HepG2 (cell line): ENCODE results near the gene TBC1D16. TPM values are rescaled to one million over a fixed set of nuclear protein-coding genes. Genes with fewer than 3 reads are reported as not detected.

ENCODE experiments used
- FOXA3 ChIP-seq: IDR thresholded peaks from 2 replicates; pipeline ENCODE4 v1.6.1; 2016; ENCODE audit warnings: missing genetic modification reagents, missing compliant biosample characterization
- HDAC1 ChIP-seq: sonication (generic); formaldehyde crosslinking; IDR thresholded peaks from 2 replicates; pipeline ENCODE4 v1.5.1; 2020; ENCODE audit warnings: mild to moderate bottlenecking, missing genetic modification reagents
- POGZ ChIP-seq: sonication (generic); formaldehyde crosslinking; IDR thresholded peaks from 2 replicates; pipeline ENCODE4 v1.4.0; 2020; ENCODE audit warnings: mild to moderate bottlenecking, missing genetic modification reagents
- PTBP1 ChIP-seq: fragments of 200-400 bp; formaldehyde crosslinking; IDR thresholded peaks from 2 replicates; pipeline ENCODE4 v1.6.1; 2018; ENCODE audit warnings: low read length, low read depth; ENCODE audit not compliant: poor library complexity, severe bottlenecking
- SETDB1 ChIP-seq: sonication (generic); formaldehyde crosslinking; IDR thresholded peaks from 2 replicates; pipeline ENCODE4 v1.5.1; 2020; ENCODE audit warnings: missing genetic modification reagents, mild to moderate bottlenecking, borderline replicate concordance
- ZNF180 ChIP-seq: sonication (generic); formaldehyde crosslinking; IDR thresholded peaks from 2 replicates; pipeline ENCODE4 v1.4.0; 2020; ENCODE audit warnings: low read depth, missing genetic modification reagents, borderline replicate concordance
- ZNF33A ChIP-seq: sonication (generic); formaldehyde crosslinking; IDR thresholded peaks from 2 replicates; pipeline ENCODE4 v1.5.1; 2020; ENCODE audit warnings: missing genetic modification reagents, mild to moderate bottlenecking, moderate library complexity, borderline replicate concordance
- ZNF350 ChIP-seq: sonication (generic); formaldehyde crosslinking; IDR thresholded peaks from 2 replicates; pipeline ENCODE4 v1.4.0; 2020; ENCODE audit warnings: mild to moderate bottlenecking, low read depth, missing genetic modification reagents, borderline replicate concordance
- ZNF543 ChIP-seq: sonication (generic); formaldehyde crosslinking; IDR thresholded peaks from 2 replicates; pipeline ENCODE4 v1.4.0; 2020; ENCODE audit warnings: mild to moderate bottlenecking, missing genetic modification reagents
- ZNF589 ChIP-seq: sonication (generic); formaldehyde crosslinking; conservative IDR thresholded peaks from 2 replicates; pipeline ENCODE4 v1.8.0; 2022; ENCODE audit warnings: mild to moderate bottlenecking, moderate library complexity, missing genetic modification reagents
- polyA plus RNA-seq, 8 experiments: library from polyadenylated mRNA; depleted of rRNA in 3 of 8; stranded (reverse) in 7 of 8; unstranded in 1 of 8; fragments of >200 nt; fragmentation: Illumina TruSeq in 4 of 8; extraction: Trizol in 4 of 8; gene quantifications; 2 replicates each; pipeline versions ENCODE4 v1.2.1 to v1.2.3, GENCODE V29; 2011 to 2016; ENCODE audit warnings: low read depth in 4 of 8, missing spikeins in 1 of 8, mixed read lengths in 1 of 8; ENCODE audit not compliant: insufficient read depth in 1 of 8
- total RNA-seq, 5 experiments: library from RNA; depleted of rRNA; stranded (reverse); fragments of >200 nt; fragmentation: Illumina TruSeq; extraction: Trizol; gene quantifications; 2 replicates each; pipeline ENCODE4 v1.2.3, GENCODE V29; 2016; ENCODE audit warnings: low read depth in 1 of 5
- TF ChIP-seq, protein P1 (sequence below): sonication (generic); formaldehyde crosslinking; IDR thresholded peaks from 2 replicates; pipeline ENCODE4 v1.4.0; 2020; ENCODE audit warnings: missing genetic modification reagents, borderline replicate concordance
- TF ChIP-seq, protein P2 (sequence below): sonication (generic); formaldehyde crosslinking; IDR thresholded peaks from 2 replicates; pipeline ENCODE4 v1.4.0; 2020; ENCODE audit warnings: missing genetic modification reagents
- TF ChIP-seq, protein P3 (sequence below): sonication (generic); formaldehyde crosslinking; IDR thresholded peaks from 2 replicates; pipeline ENCODE4 v1.5.1; 2020; ENCODE audit warnings: mild to moderate bottlenecking, missing genetic modification reagents, moderate library complexity
- TF ChIP-seq, protein P4 (sequence below): sonication (generic); formaldehyde crosslinking; IDR thresholded peaks from 2 replicates; pipeline ENCODE4 v1.4.0; 2020; ENCODE audit warnings: mild to moderate bottlenecking, missing genetic modification reagents
- TF ChIP-seq, protein P5 (sequence below): sonication (generic); formaldehyde crosslinking; IDR thresholded peaks from 2 replicates; pipeline ENCODE4 v1.8.0; 2022; ENCODE audit warnings: missing genetic modification reagents, mild to moderate bottlenecking, borderline replicate concordance

Gene TBC1D16
- total and polyA plus RNA-seq, 2 of the 13 experiments (the other 11 are each of a cell fraction or from before 2014, with no cell fraction given) = 14.9 to 24.9 TPM

DNA sequence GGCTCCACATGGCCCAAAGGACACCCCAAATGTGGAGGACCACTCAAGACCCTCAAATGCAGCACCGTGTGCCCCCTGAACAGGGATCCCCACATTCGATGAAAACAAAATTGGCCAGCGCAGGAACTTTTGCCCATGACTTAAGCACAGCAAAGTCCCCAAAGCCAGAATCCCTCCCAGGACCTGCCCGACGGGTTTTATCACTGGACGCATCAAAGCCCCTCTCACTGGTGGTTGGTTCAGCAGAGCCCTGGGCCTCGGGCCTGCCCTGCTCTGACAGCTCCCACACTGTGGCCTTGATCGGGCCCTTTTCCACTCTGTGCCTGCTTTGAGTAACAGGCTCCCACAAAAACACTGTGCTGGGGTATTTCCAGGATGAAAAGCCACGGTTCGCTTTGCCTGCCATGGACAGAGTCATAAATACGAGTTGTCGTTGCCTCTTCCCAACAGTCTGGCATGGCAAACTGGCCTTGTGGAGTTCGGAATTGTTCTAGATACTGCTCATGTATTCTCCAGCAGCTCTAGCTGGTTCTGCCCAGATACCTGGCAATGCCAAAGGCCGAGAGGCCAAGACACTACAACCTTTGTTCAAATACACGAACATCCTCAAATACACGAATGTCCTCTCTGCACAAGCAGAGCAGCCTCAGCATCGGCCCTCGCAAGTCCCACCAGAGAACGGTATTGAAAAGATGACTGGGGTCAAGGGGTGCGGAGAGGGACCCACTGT, 46.4 kb downstream of the TBC1D16 start (continued):
- TF ChIP-seq, protein P1, sequence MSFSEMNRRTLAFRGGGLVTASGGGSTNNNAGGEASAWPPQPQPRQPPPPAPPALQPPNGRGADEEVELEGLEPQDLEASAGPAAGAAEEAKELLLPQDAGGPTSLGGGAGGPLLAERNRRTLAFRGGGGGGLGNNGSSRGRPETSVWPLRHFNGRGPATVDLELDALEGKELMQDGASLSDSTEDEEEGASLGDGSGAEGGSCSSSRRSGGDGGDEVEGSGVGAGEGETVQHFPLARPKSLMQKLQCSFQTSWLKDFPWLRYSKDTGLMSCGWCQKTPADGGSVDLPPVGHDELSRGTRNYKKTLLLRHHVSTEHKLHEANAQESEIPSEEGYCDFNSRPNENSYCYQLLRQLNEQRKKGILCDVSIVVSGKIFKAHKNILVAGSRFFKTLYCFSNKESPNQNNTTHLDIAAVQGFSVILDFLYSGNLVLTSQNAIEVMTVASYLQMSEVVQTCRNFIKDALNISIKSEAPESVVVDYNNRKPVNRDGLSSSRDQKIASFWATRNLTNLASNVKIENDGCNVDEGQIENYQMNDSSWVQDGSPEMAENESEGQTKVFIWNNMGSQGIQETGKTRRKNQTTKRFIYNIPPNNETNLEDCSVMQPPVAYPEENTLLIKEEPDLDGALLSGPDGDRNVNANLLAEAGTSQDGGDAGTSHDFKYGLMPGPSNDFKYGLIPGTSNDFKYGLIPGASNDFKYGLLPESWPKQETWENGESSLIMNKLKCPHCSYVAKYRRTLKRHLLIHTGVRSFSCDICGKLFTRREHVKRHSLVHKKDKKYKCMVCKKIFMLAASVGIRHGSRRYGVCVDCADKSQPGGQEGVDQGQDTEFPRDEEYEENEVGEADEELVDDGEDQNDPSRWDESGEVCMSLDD (CRISPR knock-in tag) = 0 out of 2 replicates have a peak, but pooled peaks have one; percentile 10
- no peak for TF ChIP-seq ZNF589 (CRISPR knock-in tag)
- TF ChIP-seq, protein P2, sequence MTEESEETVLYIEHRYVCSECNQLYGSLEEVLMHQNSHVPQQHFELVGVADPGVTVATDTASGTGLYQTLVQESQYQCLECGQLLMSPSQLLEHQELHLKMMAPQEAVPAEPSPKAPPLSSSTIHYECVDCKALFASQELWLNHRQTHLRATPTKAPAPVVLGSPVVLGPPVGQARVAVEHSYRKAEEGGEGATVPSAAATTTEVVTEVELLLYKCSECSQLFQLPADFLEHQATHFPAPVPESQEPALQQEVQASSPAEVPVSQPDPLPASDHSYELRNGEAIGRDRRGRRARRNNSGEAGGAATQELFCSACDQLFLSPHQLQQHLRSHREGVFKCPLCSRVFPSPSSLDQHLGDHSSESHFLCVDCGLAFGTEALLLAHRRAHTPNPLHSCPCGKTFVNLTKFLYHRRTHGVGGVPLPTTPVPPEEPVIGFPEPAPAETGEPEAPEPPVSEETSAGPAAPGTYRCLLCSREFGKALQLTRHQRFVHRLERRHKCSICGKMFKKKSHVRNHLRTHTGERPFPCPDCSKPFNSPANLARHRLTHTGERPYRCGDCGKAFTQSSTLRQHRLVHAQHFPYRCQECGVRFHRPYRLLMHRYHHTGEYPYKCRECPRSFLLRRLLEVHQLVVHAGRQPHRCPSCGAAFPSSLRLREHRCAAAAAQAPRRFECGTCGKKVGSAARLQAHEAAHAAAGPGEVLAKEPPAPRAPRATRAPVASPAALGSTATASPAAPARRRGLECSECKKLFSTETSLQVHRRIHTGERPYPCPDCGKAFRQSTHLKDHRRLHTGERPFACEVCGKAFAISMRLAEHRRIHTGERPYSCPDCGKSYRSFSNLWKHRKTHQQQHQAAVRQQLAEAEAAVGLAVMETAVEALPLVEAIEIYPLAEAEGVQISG = no peak
- no peak for TF ChIP-seq SETDB1 (CRISPR knock-in tag)
- TF ChIP-seq PTBP1 = no peak
- TF ChIP-seq, protein P3, sequence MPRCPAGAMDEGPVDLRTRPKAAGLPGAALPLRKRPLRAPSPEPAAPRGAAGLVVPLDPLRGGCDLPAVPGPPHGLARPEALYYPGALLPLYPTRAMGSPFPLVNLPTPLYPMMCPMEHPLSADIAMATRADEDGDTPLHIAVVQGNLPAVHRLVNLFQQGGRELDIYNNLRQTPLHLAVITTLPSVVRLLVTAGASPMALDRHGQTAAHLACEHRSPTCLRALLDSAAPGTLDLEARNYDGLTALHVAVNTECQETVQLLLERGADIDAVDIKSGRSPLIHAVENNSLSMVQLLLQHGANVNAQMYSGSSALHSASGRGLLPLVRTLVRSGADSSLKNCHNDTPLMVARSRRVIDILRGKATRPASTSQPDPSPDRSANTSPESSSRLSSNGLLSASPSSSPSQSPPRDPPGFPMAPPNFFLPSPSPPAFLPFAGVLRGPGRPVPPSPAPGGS (CRISPR knock-in tag) = no peak
- no peak for TF ChIP-seq POGZ (CRISPR knock-in tag)
- TF ChIP-seq, protein P4, sequence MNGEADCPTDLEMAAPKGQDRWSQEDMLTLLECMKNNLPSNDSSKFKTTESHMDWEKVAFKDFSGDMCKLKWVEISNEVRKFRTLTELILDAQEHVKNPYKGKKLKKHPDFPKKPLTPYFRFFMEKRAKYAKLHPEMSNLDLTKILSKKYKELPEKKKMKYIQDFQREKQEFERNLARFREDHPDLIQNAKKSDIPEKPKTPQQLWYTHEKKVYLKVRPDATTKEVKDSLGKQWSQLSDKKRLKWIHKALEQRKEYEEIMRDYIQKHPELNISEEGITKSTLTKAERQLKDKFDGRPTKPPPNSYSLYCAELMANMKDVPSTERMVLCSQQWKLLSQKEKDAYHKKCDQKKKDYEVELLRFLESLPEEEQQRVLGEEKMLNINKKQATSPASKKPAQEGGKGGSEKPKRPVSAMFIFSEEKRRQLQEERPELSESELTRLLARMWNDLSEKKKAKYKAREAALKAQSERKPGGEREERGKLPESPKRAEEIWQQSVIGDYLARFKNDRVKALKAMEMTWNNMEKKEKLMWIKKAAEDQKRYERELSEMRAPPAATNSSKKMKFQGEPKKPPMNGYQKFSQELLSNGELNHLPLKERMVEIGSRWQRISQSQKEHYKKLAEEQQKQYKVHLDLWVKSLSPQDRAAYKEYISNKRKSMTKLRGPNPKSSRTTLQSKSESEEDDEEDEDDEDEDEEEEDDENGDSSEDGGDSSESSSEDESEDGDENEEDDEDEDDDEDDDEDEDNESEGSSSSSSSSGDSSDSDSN = no peak
- no peak for TF ChIP-seq ZNF180 (CRISPR knock-in tag)
- TF ChIP-seq ZNF350 (CRISPR knock-in tag) = no peak
- TF ChIP-seq ZNF543 (CRISPR knock-in tag) = no peak
- TF ChIP-seq, protein P5, sequence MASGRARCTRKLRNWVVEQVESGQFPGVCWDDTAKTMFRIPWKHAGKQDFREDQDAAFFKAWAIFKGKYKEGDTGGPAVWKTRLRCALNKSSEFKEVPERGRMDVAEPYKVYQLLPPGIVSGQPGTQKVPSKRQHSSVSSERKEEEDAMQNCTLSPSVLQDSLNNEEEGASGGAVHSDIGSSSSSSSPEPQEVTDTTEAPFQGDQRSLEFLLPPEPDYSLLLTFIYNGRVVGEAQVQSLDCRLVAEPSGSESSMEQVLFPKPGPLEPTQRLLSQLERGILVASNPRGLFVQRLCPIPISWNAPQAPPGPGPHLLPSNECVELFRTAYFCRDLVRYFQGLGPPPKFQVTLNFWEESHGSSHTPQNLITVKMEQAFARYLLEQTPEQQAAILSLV = no peak
- no peak for TF ChIP-seq ZNF33A (CRISPR knock-in tag)
- no peak for TF ChIP-seq FOXA3 (CRISPR knock-in tag)
- TF ChIP-seq HDAC1 (CRISPR knock-in tag) = no peak
